Stimulated activated CD4-positive, alpha-beta T cell treated with anti-CD3 and anti-CD28 coated beads, Interleukin-1b, Interleukin-23, amount 100 ng/mL, for 1 hour (primary cell): ENCODE results near the gene PRKCD.

ENCODE experiments used
- DNase-seq, 2 donors: peaks; one replicate each; pipeline ENCODE4 v3.0.0-alpha.2; 2020; ENCODE audit warnings: low read depth in 2 of 2

Gene PRKCD

GRCh38 chr3:53160660-53161449 is at the start of gene PRKCD:
Gene PRKCD, plus strand, starts transcription at chr3:53161209. Its CDS starts 17,214 bp downstream, at chr3:53178423.
- DNase-seq, result peak; percentile 60 to 62

GRCh38 chr3:53111822-53112221 is 49.2 kb upstream of the PRKCD start:
- no peak for DNase-seq

- DNase-seq, result no peak
These were observed 47.6 kb upstream of the PRKCD start for GRCh38 chr3:53113293-53114010.

GRCh38 chr3:53114011-53114400 is 47.0 kb upstream of the PRKCD start:
- peak; percentile 61 to 63 for DNase-seq

- no peak for DNase-seq
These were observed 46.5 kb upstream of the PRKCD start for GRCh38 chr3:53114412-53115074.

- DNase-seq, result no peak
These were observed 44.1 kb upstream of the PRKCD start for GRCh38 chr3:53116956-53117355.

GRCh38 chr3:53120336-53120735 is 40.7 kb upstream of the PRKCD start:
- DNase-seq, result no peak

GRCh38 chr3:53122255-53122932 is 38.6 kb upstream of the PRKCD start:
- DNase-seq, result no peak

- DNase-seq, result no peak
These were observed 38.1 kb upstream of the PRKCD start for GRCh38 chr3:53122933-53123305.

- no peak for DNase-seq
These were observed 37.5 kb upstream of the PRKCD start for GRCh38 chr3:53123510-53123909.

GRCh38 chr3:53123953-53124352 is 37.1 kb upstream of the PRKCD start:
- DNase-seq, result no peak

- DNase-seq, result no peak
These were observed 34.4 kb upstream of the PRKCD start for GRCh38 chr3:53126601-53127000.

GRCh38 chr3:53129344-53129743 is 31.7 kb upstream of the PRKCD start:
- DNase-seq, result no peak

GRCh38 chr3:53130179-53131061 is 30.6 kb upstream of the PRKCD start, which contains the start of gene RFT1:
Gene RFT1, minus strand, starts transcription at chr3:53130435. Its CDS starts 35 bp downstream, at chr3:53130400.
- peak; percentile 93 to 97 for DNase-seq

GRCh38 chr3:53131096-53131495 is 29.9 kb upstream of the PRKCD start:
- DNase-seq, result no peak

GRCh38 chr3:53132347-53132746 is 28.7 kb upstream of the PRKCD start:
- DNase-seq, result no peak

GRCh38 chr3:53134631-53135232 is 26.3 kb upstream of the PRKCD start:
- peak; percentile 11 to 31 for DNase-seq

GRCh38 chr3:53137221-53137620 is 23.8 kb upstream of the PRKCD start:
- no peak for DNase-seq

GRCh38 chr3:53137835-53138446 is 23.1 kb upstream of the PRKCD start:
- DNase-seq, result no peak
